ENCODE data around the gene PRSS53. TPM values are rescaled to one million over a fixed set of nuclear protein-coding genes. Genes with fewer than 3 reads are reported as not detected.
A peak's percentile ranks its signal among the peaks of the same experiment; 100 is the strongest.

The PRSS53 gene
- total RNA-seq, 6 experiments from 2014 or later, result 2.3 to 14.8 (median 3.9) TPM

- Histone ChIP-seq H3K27me3 (no peaks in the 10 kb centered on the region), H3K4me1 (no peaks in the 10 kb centered on the region), H3K9me3 (no peaks in the 10 kb centered on the region), H3K27ac (no peak overlapping the region), H3K4me3 (no peak overlapping the region), H3K36me3 (no peaks in the 10 kb centered on the region)
- ATAC-seq (peak in 3 of 4 donors; percentile 47 to 98 (median 54)), DNase-seq (no peak)
- intact Hi-C loops (cut with DNase I), result no loop called here
- TF ChIP-seq CTCF (IDR thresholded peaks at IDR 0.05) (no peak), POLR2A (IDR thresholded peaks at IDR 0.05) (no peak)
- 24% methylated on average over 2 of the region's 2 CpGs for WGBS (ENCODE audit: insufficient coverage, low coverage, low lambda C conversion rate, missing lambda C conversion rate)
These were observed 36.6 kb downstream of the PRSS53 start for GRCh38 chr16:31052114-31052513.

- 66% methylated on average over 7 of the region's 10 CpGs for WGBS (ENCODE audit: insufficient coverage, low coverage, low lambda C conversion rate, missing lambda C conversion rate)
- H3K27me3 ChIP-seq, result no peaks in the 10 kb centered on the region
- intact Hi-C loops (cut with DNase I), result no loop called here
- no peak overlapping the region for H3K27ac ChIP-seq
- TF ChIP-seq CTCF (IDR thresholded peaks at IDR 0.05) (no peak), POLR2A (IDR thresholded peaks at IDR 0.05) (no peak)
- no peaks in the 10 kb centered on the region for H3K9me3 ChIP-seq
- no peak overlapping the region for H3K4me3 ChIP-seq
- no peak for ATAC-seq
- no peak for DNase-seq
- no peaks in the 10 kb centered on the region for H3K36me3 ChIP-seq
- no peaks in the 10 kb centered on the region for H3K4me1 ChIP-seq
These were observed 38.3 kb downstream of the PRSS53 start for GRCh38 chr16:31050280-31051030.

- no peak overlapping the region for H3K4me3 ChIP-seq
- intact Hi-C loops (cut with DNase I), result loop anchor here in 1 of 2 donors (10.0 kb wide), 1 partner anchor 59 kb away; the partner anchor contains the start of gene HSD3B7
- H3K9me3 ChIP-seq, result no peaks in the 10 kb centered on the region
- TF ChIP-seq POLR2A (IDR thresholded peaks at IDR 0.05) (no peak), CTCF (IDR thresholded peaks at IDR 0.05) (no peak)
- ATAC-seq, result peak in 3 of 4 donors; percentile 10 to 52 (median 15)
- 20% methylated on average over 1 of the region's 4 CpGs for WGBS (ENCODE audit: insufficient coverage, low coverage, low lambda C conversion rate, missing lambda C conversion rate)
- H3K27me3 ChIP-seq, result no peaks in the 10 kb centered on the region
- H3K4me1 ChIP-seq, result peaks cover 0 to 6% (median 0%) of the 10 kb centered on the region in 4 donors
- no peak overlapping the region for H3K27ac ChIP-seq
- DNase-seq, result no peak
- H3K36me3 ChIP-seq, result peaks cover 0 to 23% (median 14%) of the 10 kb centered on the region in 4 donors
These were observed 44.8 kb downstream of the PRSS53 start for GRCh38 chr16:31043898-31044481.

GRCh38 chr16:31043352-31043751, 45.4 kb downstream of the PRSS53 start:
- no peak for ATAC-seq
- H3K27ac ChIP-seq, result no peak overlapping the region
- intact Hi-C loops (cut with DNase I), result loop anchor here in 1 of 2 donors (10.0 kb wide), 1 partner anchor 59 kb away; the partner anchor contains the start of gene HSD3B7

More at GRCh38 chr16:31043352-31043751, 45.4 kb downstream of the PRSS53 start:
- WGBS (ENCODE audit: insufficient coverage, low coverage, low lambda C conversion rate, missing lambda C conversion rate), result 83% methylated on average over 1 of the region's 1 CpG
- H3K4me1 ChIP-seq, result peaks cover 0 to 6% (median 0%) of the 10 kb centered on the region in 4 donors
- no peaks in the 10 kb centered on the region for H3K27me3 ChIP-seq
- DNase-seq, result no peak
- H3K4me3 ChIP-seq, result no peak overlapping the region
- TF ChIP-seq CTCF (IDR thresholded peaks at IDR 0.05) (no peak), POLR2A (IDR thresholded peaks at IDR 0.05) (no peak)
- peaks cover 0 to 30% (median 15%) of the 10 kb centered on the region in 4 donors for H3K36me3 ChIP-seq
- H3K9me3 ChIP-seq, result no peaks in the 10 kb centered on the region

All from right lobe of liver (tissue), 6 donors.